GM19455 (cell line): ENCODE measurements around the gene TRMO.

Experiments
- ATAC-seq: cut with Tn5 transposase; IDR thresholded peaks from one replicate; pipeline ENCODE4 v1.9.1; 2021; ENCODE audit not compliant: unreplicated experiment

TRMO gene

GRCh38 chr9:97938081-97938644, 15.9 kb upstream of the TRMO start, which contains the start of gene HEMGN:
HEMGN (minus strand) TSS chr9:97938172; CDS start chr9:97938136, 36 bp downstream.
- no peak for ATAC-seq

- no peak for ATAC-seq
These were observed 14.7 kb upstream of the TRMO start for GRCh38 chr9:97936998-97937397.

- ATAC-seq, result no peak
These were observed 13.0 kb upstream of the TRMO start for GRCh38 chr9:97935276-97935675.

DNA sequence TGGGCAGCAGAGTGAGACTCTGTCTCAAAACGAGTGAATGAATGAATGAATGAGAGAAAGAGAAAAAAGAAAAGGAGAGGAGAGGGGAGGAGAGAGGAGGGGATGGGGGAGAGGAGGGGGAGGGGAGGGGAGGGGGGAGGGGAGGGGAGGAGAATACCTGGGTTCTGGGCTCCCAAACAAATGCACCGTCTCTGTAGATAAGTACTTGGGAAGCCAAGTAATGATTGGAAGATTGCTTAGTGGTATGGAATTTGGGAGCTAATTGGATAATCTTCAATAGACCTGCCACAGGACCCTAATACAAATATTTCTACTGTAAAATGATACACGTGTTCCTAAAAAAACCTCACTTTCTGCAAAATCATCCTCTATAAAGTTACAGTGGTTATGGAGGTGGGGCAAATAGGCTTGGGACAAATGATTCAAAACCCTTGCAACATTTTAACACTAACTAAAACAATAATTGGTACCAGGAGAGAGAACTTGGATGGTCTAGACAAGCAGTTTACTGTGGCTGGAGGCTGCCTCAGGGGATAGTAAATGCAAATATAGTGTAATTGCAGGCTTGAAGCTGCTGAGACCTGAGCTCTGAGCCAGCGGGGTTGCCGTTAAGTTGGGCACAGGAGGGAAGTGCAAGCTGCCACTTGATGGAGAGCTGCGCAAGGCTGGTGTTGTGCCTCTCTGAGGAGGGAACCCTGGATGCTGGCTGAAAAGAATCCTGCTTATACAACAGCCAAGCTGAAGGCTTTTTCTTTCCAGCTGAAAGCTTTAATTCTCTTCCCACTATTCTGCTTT, 12.2 kb upstream of the TRMO start:
- ATAC-seq, result no peak

- no peak for ATAC-seq
These were observed 11.1 kb upstream of the TRMO start for GRCh38 chr9:97933297-97933998.

GRCh38 chr9:97930972-97931371, 8.7 kb upstream of the TRMO start:
- ATAC-seq, result no peak

DNA sequence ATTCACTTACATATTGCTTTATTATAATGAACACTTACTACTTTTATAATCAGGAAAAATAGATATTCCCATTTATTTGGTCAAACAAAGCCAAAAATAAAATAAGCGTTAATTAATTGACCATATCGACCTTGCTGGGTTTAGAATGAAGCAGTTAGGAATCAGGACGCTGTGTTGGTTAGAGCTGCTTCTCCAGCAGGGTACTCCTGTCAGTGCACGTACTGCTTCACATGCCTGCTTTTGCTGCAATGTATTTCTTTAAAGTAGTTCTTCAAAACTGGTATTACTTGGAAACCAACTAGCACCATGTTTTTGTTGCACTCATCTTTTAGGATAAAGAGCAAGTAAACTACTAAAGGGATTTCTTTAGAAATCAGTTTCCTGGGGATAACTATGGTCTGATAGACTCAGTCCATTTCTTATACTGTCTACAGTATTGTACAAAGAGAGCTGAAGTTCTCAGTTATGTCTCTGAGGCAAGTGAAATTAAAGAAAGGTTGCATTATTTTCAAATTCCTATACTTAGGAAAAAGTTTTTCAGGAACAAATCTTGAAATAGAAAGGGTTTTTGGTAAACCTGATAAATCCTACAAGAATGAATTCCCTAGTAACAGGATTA, 6.8 kb upstream of the TRMO start:
- no peak for ATAC-seq

GRCh38 chr9:97925497-97926334, 3.4 kb upstream of the TRMO start:
- no peak for ATAC-seq

DNA sequence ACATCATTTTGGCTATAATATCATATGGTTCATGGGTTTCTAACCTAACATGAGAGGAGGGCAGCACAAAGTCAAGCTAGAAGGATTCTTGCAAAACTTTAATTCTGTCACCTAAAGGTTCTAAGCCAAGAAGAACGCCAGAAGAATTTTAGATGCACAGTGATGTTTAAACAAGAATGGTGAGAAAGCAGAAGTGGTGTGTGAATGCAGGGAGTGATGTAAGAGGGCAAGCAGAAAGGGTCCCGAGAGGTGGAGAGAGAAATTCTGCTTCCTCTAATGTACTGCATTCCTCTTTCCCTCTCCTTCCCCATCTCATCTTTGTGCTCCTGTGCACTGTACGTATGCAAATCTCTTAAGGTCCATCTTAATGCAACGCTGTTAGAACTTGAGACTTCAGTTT, 2.1 kb upstream of the TRMO start:
- ATAC-seq, result no peak

GRCh38 chr9:97923529-97924108, 1.3 kb upstream of the TRMO start:
- ATAC-seq, result no peak

DNA sequence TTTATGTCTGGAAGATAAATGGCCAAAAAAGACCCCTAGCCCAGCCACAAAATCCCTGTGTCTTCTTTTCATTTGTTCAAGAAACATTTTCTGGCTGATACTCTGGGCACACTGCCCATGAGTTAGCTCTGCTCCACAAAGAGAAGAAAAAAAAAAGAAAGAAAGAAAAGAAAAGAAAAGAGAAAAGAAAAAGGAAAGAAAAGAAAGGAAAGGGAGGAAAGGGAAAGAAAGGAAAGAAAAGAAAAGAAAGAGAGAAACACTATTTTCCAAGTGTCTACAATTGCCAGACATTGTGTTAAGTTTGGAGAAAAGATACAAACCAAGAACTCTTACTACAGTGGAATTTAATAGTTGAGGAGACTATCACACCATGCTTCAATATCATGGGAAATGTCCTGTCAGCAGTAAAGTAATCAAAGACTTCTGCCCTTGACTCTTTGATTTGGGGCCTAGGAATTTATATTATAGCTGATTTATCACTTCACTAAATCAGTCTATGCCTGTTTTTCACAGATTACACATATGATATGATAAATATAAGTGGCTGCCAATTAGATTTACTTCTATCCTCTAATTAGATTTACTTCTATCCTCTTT, 3.0 kb downstream of the TRMO start:
- no peak for ATAC-seq

- ATAC-seq, result no peak
These were observed 3.7 kb downstream of the TRMO start for GRCh38 chr9:97918611-97919010.

GRCh38 chr9:97911970-97912369, 10.3 kb downstream of the TRMO start:
- ATAC-seq, result no peak

DNA sequence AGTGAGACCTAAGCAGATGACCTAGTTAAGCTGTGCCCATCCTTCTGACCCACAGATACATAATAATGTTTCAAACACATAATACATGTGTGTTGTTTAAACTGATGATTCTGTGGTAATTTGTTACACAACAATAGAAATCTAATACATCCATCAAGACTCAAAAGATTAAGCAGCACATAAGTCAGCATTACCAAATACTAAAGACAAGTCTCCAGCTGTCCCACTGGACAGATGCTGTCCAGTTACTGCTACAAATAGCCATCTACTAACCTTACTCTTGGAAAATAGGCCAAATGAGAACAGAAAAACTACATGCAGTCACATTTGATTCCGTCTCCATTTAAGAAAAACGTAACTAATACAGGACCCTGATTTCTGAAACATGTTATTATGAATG, 10.8 kb downstream of the TRMO start:
- no peak for ATAC-seq

DNA sequence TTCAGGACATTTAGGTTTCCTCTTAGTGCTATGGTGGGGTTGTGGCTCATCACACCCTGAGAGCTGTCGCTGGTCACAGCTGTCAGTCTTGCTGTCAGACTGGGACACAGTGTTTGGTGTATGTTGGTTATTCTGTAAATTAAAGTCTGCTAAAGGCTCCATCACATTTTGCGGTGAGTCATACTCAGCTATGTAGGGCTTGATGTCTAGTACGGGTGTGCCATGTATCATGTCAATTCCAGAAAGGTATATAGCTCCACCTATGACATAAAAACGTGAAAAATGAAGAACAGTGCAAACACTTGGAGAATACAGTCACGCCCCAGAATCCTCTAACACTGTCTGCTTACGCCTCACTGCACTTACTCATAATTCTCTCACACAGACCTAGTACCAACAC, 11.9 kb downstream of the TRMO start:
- ATAC-seq, result no peak

- ATAC-seq, result no peak
These were observed 13.6 kb downstream of the TRMO start for GRCh38 chr9:97908705-97909104.

GRCh38 chr9:97907632-97908031, 14.7 kb downstream of the TRMO start:
- ATAC-seq, result no peak

- ATAC-seq, result no peak
These were observed 15.3 kb downstream of the TRMO start for GRCh38 chr9:97907046-97907445.

- no peak for ATAC-seq
These were observed 16.0 kb downstream of the TRMO start for GRCh38 chr9:97906236-97906831.

DNA sequence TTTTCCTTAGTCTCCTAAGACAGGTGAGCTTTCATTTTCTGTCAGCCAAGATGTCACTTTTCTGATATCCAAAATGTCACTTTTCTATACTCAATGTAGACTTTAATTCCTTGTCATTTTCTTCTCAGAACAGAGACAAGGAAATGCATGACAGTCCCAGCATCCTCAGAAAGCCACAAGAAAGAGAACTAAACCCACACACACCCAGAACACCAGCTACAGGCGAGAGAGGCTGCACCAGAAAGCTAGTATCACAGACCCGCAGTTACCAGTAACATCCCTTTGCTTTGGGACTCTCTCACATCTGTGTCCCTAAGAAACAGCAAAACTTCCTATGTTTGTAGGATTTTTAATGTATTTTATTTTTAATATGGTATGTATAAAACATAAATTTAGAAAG, 17.1 kb downstream of the TRMO start:
- no peak for ATAC-seq
